IPS DF 4.7 (cell line): Measurements from ENCODE around the gene FOXD1.

ENCODE experiments used
- DNase-seq: peaks from one replicate; pipeline ENCODE4 v3.0.0-alpha.2; 2013; ENCODE audit warnings: low spot score; ENCODE audit errors: extremely low read depth

Gene FOXD1

DNA sequence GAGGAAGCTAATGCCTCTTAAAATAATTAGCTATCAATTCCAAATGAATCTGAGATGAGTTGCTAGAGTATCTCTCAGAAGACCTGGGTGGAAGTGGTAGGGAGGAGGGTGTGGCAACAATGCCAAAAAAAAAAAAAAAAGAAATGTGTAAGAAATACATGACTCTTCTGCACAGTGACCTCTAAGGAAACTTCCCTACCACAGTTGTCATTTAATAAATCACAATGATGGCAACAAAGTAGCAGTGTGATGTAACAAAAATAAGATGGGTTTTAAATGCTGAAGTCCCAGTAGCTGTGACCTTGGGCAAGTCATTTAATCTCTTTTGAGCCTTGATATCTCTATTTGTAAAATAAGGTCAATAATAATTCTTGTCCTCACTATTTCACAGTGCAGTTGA is 7.2 kb downstream of the FOXD1 start:
- DNase-seq, result no peak

DNA sequence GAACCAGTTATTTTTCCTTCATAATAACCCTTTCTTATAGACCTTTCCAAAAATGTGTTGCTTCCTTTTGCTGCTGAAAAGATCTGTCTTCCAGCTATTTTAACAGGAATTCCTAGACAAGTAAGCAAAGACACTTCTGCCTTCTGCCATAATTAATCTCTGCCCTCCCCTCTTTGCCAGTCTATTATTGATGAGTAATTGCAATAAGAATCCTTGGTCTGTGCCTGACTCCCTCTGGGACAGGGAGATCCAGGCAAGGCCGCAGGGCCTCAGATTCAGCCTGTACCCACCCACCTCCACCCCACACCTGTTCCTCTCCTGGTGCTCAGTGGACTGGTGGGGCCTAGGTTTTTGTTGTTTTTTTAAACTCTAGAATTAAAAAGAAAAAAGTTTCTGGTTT is 8.3 kb downstream of the FOXD1 start:
- DNase-seq, result no peak

DNA sequence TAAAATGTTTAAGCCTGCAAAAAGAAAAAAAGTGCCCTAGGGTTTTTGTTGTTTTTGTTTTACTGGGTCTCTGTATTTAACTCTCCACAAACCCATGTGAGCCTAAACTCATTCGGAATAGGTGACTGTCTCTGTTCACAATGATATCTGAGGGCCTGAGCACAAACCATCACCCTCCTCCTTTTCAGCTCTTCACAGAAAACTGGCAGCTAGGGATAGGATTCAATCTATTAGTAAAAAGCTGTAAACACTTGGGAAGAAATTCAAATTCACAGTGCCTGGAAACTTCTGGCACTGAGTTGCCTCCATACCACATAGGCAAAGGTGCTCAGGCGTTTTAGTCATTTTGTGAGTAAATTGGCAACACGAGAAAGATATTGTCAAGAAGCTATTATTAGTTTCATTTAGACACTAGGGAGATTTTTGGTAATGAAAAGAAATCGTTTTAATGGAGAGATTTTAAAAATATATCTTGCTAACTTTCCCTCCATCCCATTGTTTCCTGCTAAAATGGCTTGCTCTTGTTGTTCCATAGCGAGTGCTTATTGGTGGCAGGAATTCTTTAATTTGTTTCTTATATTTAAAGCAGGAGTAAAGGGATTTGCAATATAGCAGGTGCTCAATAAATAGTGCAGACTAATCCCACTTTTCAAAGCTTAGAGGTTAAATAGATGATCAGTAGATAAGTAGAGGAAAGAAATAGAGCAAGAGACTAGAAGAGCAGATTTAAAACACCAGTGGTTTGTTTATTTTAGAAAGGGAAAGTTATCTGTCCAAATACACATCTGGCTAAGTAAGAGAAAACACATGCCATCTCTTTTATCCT is 9.7 kb downstream of the FOXD1 start:
- DNase-seq, result no peak

GRCh38 chr5:73437777-73438644 is 10.6 kb downstream of the FOXD1 start:
- DNase-seq, result no peak

GRCh38 chr5:73437101-73437776 is 11.3 kb downstream of the FOXD1 start:
- no peak for DNase-seq

DNA sequence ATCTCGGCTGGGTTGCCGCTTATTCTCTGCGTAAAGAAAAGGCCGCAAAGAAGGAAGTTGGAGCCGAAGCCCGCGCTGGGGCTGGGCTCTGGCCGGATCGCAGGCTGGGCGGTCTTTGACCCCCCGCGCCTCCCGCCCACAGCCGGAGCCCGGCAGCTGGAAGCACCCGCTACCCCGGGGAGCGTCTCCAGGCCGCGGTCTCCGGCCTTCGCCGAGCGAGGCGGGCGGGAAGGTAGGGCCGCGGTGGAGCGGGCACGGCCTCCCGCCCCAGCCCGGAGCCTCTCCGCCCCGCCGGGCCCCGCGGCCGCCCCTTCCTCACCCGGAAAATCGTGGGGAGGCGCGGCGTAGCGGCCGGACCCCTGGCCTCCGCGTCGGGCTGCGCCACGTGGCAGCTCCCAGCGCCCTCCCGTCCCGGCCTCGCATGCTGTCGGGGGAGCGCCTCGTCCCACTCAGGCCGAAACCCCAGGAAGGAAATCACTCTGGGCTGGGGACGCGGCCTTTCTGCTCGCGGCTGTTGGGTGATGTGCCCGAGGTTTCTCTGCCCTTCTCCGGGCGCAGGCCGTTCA is 12.0 kb downstream of the FOXD1 start:
- DNase-seq, result no peak

DNA sequence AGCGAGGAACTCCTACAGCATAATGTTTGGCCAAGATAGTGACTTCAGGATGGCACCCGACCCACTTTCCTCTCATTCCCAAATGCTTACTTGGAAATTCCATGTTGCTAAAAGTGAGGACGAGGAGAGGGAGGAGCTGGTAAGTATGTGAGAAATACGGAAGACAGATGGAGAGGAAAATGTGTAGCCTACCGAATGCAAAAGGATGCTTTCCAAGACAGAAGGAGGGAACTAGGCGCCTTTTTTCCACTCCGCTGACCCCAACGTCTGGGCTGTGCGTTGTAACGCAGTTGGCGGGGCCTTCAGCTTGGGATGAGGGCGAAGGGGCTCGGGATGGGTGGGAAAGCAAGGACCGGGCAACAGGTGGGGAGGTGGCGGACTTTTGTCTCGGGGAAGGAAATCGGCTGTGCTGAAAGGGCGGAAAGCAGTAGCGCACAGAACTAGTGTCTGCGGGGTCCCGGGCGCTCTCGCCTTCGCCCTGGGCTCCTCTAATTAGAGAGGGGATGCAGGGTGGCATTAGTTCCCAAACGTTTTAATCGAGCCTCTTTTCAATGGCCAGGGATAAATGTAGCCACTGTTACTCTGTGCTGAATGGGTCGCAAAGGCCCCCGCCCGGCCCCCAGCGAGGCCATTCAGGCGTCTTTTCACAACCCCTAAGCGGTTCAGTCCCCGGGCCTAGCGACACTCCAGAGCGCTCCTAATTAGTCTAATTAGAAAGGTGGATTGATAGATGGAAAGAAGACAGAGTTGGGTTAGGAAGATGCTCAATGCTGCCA is 12.6 kb downstream of the FOXD1 start:
- DNase-seq, result no peak

DNA sequence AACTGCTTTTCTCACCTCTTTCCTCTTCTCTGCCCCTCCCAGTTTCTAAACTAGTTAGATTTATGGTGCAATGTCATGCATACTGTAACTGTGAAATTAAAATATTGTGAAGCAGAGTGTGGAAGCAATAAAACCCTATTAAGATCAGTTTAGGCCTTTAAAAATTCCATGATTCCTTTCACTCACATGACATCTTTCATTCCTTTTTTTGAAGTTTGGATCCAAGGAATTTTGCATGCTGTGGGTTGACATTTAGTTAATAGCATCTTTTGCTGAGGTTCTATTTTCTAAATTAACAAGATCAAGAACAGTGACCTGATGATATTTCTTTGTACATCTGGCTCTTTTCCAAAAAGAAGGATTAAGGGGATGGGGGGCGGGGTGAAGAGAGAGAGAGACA is 13.7 kb downstream of the FOXD1 start:
- DNase-seq, result no peak

DNA sequence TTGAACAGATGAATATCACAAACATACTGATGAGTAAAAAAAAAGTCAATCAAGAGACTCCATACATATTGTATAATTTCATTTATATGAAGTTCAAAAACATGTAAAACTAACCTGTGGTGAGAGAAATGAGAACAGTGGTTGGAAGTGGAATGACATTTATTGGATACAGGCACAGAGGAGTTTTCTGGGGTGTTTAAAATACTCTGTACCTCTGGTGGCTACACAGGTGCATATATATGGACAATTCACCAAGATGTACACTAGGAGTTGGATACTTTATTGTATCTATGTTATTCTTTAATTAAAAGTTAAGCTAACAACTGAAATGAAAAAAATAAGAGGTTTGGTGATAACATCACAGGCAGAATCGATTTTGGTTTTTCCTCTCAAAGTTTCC is 14.1 kb downstream of the FOXD1 start:
- no peak for DNase-seq

DNA sequence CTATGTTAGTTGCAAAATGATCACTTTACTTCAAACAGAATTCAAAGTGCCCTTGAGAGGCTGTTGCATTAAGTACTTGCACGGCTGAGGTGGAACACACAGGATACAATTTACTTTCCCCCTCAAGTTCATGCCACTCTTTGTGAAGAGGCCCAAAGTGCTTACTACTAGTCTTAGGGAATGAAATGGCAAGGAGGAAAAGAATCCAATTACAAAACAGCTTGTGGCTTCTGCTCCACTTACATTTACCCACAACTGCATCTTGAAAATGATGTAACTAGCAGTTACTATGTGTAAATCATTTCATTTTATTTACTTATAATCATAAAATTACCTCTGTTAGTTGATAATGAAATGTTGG is 14.6 kb downstream of the FOXD1 start:
- no peak for DNase-seq

GRCh38 chr5:73433272-73433981 is 15.2 kb downstream of the FOXD1 start:
- no peak for DNase-seq

- no peak for DNase-seq
Observed at GRCh38 chr5:73431204-73431851, 17.2 kb downstream of the FOXD1 start.

GRCh38 chr5:73426034-73426433 is 22.5 kb downstream of the FOXD1 start:
- no peak for DNase-seq

DNA sequence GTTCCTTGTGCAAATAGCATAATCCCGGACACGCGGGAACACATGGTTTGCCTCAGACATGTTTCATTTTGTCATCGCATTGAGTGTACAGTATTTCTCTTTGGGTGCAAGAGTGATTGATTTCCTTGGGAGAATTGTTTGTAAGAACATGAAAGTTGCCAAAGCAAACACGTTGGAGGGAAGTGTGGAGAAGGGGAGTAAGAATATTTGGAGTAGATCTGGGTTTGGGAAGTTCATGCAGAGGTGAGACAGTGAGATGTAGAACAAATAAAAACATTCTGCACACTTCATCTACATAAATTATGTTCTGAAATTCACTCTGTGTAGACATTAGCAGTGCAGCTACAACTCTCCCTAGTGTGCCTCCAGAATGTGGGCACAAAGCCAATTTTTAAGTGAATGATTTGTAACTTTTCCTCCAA is 24.0 kb downstream of the FOXD1 start:
- DNase-seq, result no peak

GRCh38 chr5:73422164-73422563 is 26.4 kb downstream of the FOXD1 start:
- no peak for DNase-seq

DNA sequence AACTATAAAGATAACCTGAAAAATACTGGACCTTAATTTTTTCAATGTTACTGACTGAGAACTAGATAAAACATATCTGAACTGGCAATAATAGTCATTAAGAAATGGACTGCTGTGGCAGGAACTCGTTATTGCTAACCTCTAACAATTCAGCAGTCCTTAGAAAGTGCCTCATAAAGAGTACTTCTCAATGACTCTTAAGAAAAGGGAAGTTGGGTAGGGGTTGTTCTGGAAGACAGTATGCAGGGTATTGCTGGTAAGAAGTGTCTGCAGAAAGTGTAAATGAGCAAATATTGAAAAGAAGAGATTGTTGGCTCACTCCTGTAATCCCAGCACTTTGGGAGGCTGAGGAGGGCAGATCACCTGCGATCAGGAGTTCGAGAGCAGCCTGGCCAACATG is 27.9 kb downstream of the FOXD1 start:
- no peak for DNase-seq

DNA sequence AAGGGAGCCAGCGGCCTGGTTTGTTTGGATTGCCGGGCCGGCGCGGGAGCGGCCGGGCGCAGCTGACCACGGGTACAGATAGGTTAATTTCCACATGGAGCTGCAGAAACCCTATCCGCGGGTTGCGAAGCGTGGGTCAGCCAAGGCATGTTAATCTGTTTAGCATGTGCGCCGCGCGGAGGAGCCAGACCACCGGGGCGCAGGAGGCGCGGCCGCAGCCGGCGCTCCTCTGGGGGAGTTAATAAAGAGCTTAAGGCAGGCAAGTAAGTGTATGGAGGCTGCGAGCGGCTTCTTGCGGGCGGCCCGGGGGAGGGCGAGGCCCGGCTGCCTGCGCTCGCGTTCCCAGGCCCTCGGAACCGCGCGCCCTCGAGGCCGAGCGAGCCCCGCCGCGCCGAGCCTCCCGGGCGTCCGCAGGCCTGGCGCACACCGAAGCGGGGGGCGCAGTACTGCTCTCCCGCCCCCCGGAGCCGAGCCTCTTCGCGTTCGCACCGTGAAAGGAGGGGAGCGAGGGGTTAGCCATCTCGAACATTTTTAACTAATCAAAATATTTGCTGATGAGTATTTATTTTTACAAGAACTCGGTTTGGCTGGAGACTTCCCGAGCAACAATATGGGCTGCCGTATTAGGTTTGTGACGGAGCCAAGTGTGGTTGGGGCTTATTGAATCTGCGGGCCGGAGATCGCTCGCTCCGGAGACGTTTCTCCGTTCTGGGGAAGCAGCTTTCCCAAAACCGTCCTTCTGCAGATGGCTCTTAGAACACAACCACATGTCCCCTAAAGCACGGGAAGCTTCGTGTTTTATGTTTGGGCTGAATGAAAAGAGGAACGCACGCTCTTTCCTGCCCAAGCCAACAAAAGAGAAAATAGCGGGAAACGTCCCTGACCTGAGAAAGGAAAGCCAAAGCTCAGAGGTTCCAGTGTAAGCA is 28.8 kb downstream of the FOXD1 start:
- DNase-seq, result no peak

DNA sequence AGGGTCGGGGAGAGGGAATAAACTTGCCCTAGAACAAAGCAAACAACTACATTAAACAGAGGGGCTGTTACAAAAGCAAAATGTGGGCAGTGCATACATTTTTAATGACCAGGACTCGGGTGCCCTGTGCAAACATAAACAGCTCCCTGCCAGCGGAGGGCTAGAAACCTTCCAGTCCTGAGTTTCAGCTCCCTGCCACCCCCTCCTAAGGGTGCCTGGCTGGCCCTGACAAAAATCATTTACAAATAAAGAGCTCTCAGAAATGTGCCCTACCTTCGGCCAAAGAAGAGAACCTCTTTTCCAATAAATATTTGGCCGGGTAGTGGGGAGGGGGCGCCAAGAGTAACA is 29.5 kb downstream of the FOXD1 start:
- no peak for DNase-seq

DNA sequence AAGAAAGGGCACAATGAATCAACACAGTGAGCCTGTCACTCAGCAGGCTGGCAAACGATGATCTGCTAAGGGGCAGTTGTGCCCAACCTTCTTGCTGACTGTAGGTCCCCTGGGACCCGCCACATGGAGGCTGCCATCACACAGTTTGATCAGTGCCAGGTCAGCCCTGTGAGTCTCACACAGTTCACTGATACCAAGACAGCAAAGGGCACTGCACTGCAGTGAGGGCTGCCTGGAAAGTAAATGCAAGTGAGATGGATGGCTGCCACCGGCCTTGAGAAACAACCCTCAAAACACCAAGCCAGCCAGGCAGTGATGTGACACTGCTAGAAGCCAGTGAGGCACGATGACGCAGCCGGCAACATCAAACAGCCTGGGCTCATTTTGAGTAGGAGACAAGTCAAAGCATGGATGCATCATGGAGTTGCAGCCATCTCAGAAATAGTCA is 30.3 kb downstream of the FOXD1 start:
- no peak for DNase-seq
